OCI-LY7 (cell line): Measurements from ENCODE around the gene RETREG1. TPM values are rescaled to one million over a fixed set of nuclear protein-coding genes. Genes with fewer than 3 reads are reported as not detected.

Experiments
- BruUV-seq: library from RNA; stranded (reverse); fragments of 400-500 nt; replicated peaks from 2 replicates; lab custom pipeline; 2021; lab: Mats Ljungman, UMichigan
- CTCF ChIA-PET: fragments of 300-600 bp; sonication (Branson Sonifier 250); formaldehyde crosslinking; loops from one replicate; lab custom pipeline; 2022; ENCODE audit warnings: antibody characterized with exemption; ENCODE audit not compliant: unreplicated experiment; lab: Charles Lee
- POLR2A ChIA-PET: fragments of 300-600 bp; sonication (Branson Sonifier 250); formaldehyde crosslinking; loops from one replicate; lab custom pipeline; 2022; ENCODE audit warnings: antibody characterized with exemption; lab: Charles Lee
- DNase-seq: peaks from one replicate; pipeline ENCODE4 v3.0.0-alpha.2; 2015; ENCODE audit warnings: low spot score
- H2AFZ ChIP-seq: fragments of 200-600 bp; sonication (generic), shearing (Covaris generic); 2 replicates; pipeline ENCODE4 v1.6.1; 2014; ENCODE audit warnings: mild to moderate bottlenecking, antibody characterized with exemption, low read length, moderate library complexity
- H3K27ac ChIP-seq: fragments of 200-600 bp; sonication (generic); 2 replicates; pipeline ENCODE4 v1.5.1; 2014; ENCODE audit warnings: mixed run types, low read depth, mild to moderate bottlenecking, moderate library complexity, low read length, inconsistent platforms; ENCODE audit not compliant: poor library complexity, severe bottlenecking
- H3K36me3 ChIP-seq: fragments of 200-600 bp; sonication (generic); 2 replicates; pipeline ENCODE4 v1.6.1; 2014; ENCODE audit warnings: mild to moderate bottlenecking, antibody characterized with exemption, low read length, moderate library complexity, mixed read lengths; ENCODE audit not compliant: insufficient read depth
- H3K4me1 ChIP-seq: fragments of 200-600 bp; sonication (generic); 2 replicates; pipeline ENCODE4 v1.5.1; 2014; ENCODE audit warnings: mild to moderate bottlenecking, low read length; ENCODE audit not compliant: insufficient read depth, poor library complexity, severe bottlenecking
- H3K4me2 ChIP-seq: fragments of 200-600 bp; sonication (generic); 2 replicates; pipeline ENCODE4 v1.6.1; 2014; ENCODE audit warnings: mild to moderate bottlenecking, low read length
- H3K4me3 ChIP-seq: fragments of 200-600 bp; sonication (generic); 2 replicates; pipeline ENCODE4 v1.5.1; 2014; ENCODE audit warnings: mild to moderate bottlenecking, low read depth, low read length; ENCODE audit not compliant: poor library complexity, severe bottlenecking
- H3K79me2 ChIP-seq: fragments of 200-600 bp; sonication (generic); 2 replicates; pipeline ENCODE4 v1.6.1; 2016; ENCODE audit warnings: low read depth, mild to moderate bottlenecking, low read length, moderate library complexity, mixed read lengths; ENCODE audit not compliant: insufficient read depth
- H3K9me2 ChIP-seq: fragments of 200-600 bp; sonication (generic); 2 replicates; pipeline ENCODE4 v1.6.1; 2016; ENCODE audit warnings: mild to moderate bottlenecking, low read length, mixed read lengths; ENCODE audit not compliant: insufficient read depth
- H3K9me3 ChIP-seq: fragments of 200-600 bp; sonication (generic); 2 replicates; pipeline ENCODE4 v1.6.1; 2014; ENCODE audit warnings: mild to moderate bottlenecking, mixed run types, low read length, mixed read lengths
- H4K20me1 ChIP-seq: fragments of 200-600 bp; sonication (generic); 2 replicates; pipeline ENCODE4 v1.6.1; 2014; ENCODE audit warnings: mild to moderate bottlenecking, antibody characterized with exemption, low read length, moderate library complexity, mixed read lengths; ENCODE audit not compliant: insufficient read depth
- CTCF ChIP-seq: fragments of 200-600 bp; sonication (generic); conservative IDR thresholded peaks from 2 replicates; pipeline ENCODE4 v1.5.1; 2014; ENCODE audit warnings: mild to moderate bottlenecking, antibody characterized with exemption, low read length, moderate library complexity, mixed read lengths
- EZH2phosphoT487 ChIP-seq: fragments of 200-600 bp; sonication (generic); IDR thresholded peaks from 2 replicates; pipeline ENCODE4 v1.6.1; 2018; ENCODE audit warnings: low read depth, borderline replicate concordance, mild to moderate bottlenecking, mixed run types, antibody characterized with exemption, low read length, moderate library complexity, mixed read lengths
- intact Hi-C: fragments of 100-400 bp; cut with micrococcal nuclease; formaldehyde crosslinking; loops from one replicate; pipeline ENCODE4 v1.10.0; 2022; ENCODE audit not compliant: unreplicated experiment
- total RNA-seq, 2 experiments: library from RNA; depleted of rRNA in 1 of 2; stranded (reverse); fragments of >200 nt in 1 of 2; shearing (Covaris generic) in 1 of 2; gene quantifications; 2 replicates each; pipeline ENCODE4 v1.2.3, GENCODE V29; 2014 to 2022

Gene RETREG1
- total RNA-seq, 2 experiments from 2014 or later: 2.4 to 2.6 TPM

GRCh38 chr5:16661713-16662112, 44.9 kb upstream of the RETREG1 start:
- no TSS peak for BruUV-seq
- Histone ChIP-seq H3K4me3 (no peak overlapping the region), H4K20me1 (no peaks in the 10 kb centered on the region), H3K9me3 (no peaks in the 10 kb centered on the region), H3K36me3 (no peaks in the 10 kb centered on the region), H3K27ac (no peak overlapping the region), H3K4me1 (no peaks in the 10 kb centered on the region), H2AFZ (no peak overlapping the region), H3K9me2 (no peaks in the 10 kb centered on the region), H3K79me2 (no peaks in the 10 kb centered on the region), H3K4me2 (no peak overlapping the region)
- no peak for TF ChIP-seq CTCF
- no peak for TF ChIP-seq EZH2phosphoT487
- no peak for DNase-seq
- POLR2A ChIA-PET: no interaction called here
- intact Hi-C loops: no loop called here
- CTCF ChIA-PET: no interaction called here

- intact Hi-C loops: no loop called here
- DNase-seq: no peak
- ChIA-PET POLR2A (no interaction called here), CTCF (no interaction called here)
- no peak overlapping the region for H3K4me3 ChIP-seq
- no peaks in the 10 kb centered on the region for H3K9me3 ChIP-seq
- H3K4me1 ChIP-seq: no peaks in the 10 kb centered on the region
- no peaks in the 10 kb centered on the region for H4K20me1 ChIP-seq
- no peaks in the 10 kb centered on the region for H3K9me2 ChIP-seq
- no TSS peak for BruUV-seq
- no peak overlapping the region for H3K4me2 ChIP-seq
- no peak for TF ChIP-seq CTCF
- no peak for TF ChIP-seq EZH2phosphoT487
- no peaks in the 10 kb centered on the region for H3K79me2 ChIP-seq
- no peak overlapping the region for H3K27ac ChIP-seq
- H2AFZ ChIP-seq: no peak overlapping the region
- H3K36me3 ChIP-seq: no peaks in the 10 kb centered on the region
Observed at GRCh38 chr5:16660982-16661381, 44.2 kb upstream of the RETREG1 start.

GRCh38 chr5:16659536-16659935, 42.7 kb upstream of the RETREG1 start:
- Histone ChIP-seq H3K4me1 (no peaks in the 10 kb centered on the region), H2AFZ (no peak overlapping the region), H3K9me2 (no peaks in the 10 kb centered on the region), H3K4me2 (no peak overlapping the region), H3K9me3 (no peaks in the 10 kb centered on the region), H3K4me3 (no peak overlapping the region), H4K20me1 (no peaks in the 10 kb centered on the region), H3K36me3 (no peaks in the 10 kb centered on the region), H3K79me2 (no peaks in the 10 kb centered on the region), H3K27ac (no peak overlapping the region)
- ChIA-PET POLR2A (interaction anchor here (0.6 kb wide), 1 partner anchor 114 kb away, joined by 3 read pairs; no protein-coding TSS in a partner anchor), CTCF (no interaction called here)
- intact Hi-C loops: no loop called here
- no peak for DNase-seq
- no peak for TF ChIP-seq CTCF
- TF ChIP-seq EZH2phosphoT487: no peak
- no TSS peak for BruUV-seq
